ENCODE results near the gene GALNT3. TPM values are rescaled to one million over a fixed set of nuclear protein-coding genes. Genes with fewer than 3 reads are reported as not detected.

GALNT3 gene
- 17.3 and 18.5 TPM in 2 replicates for total RNA-seq (2021)
- long read RNA-seq, transcript GALNT3-201 (11 exons, 3,868 nt): major isoform, 78 of 120 reads
- long read RNA-seq, partial matches to known transcripts: 26 of 120 reads
- long read RNA-seq, other reads (novel, unspliced or antisense): 16 of 120 reads

DNA sequence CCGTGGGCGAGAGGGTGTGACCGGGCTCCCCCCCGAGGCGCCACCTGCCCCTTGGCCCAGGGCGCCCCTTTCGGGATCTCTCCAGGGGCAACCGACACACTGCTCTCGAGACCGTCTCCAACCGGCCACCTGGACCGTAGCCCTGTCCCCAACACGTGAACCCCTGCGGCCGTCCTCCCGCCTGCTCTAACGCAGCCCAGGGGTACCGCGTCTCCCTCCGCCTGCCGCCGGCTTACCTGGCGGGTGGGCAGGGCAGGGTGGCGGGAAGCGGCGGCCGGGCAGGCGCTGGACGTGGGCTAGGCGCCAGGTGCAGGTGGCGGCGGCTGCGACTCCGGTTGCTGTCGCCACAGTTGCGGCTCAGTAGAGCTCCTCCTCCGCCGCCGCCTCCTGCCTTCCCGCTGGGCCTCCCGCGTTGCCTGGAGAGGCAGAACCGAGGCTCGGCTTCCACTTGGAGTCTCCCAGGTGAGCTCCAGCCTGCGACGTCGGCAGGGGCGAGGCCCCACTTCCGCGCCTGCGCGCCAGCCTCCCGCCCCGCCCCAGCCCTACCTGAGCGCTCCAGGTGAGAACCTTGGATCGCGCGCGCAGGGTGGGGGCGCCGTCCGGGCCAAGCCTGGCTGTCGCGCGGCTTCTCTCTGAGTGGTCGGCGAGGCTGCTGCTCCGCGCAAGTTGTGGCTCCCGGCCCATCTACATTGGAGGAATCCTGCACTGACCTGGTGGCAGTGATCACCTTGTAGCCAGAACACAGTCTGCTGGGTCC lies at the start of gene GALNT3:
GALNT3 (minus strand) TSS at position 469 of the 757 bp plus-strand sequence. CDS start 23,547 bp downstream, outside the sequence.
- H3K79me1 ChIP-seq (ENCODE audit: insufficient read depth, low read depth, low read length, poor library complexity, severe bottlenecking): no peaks in the 10 kb centered on the region
- no peak within 1 kb of the TSS for H3K56ac ChIP-seq (ENCODE audit: insufficient read length, low read depth, low read length)
- H2AK5ac ChIP-seq (ENCODE audit: insufficient read length, low read length): no peak within 1 kb of the TSS
- no CpG with 5 or more reads among the region's 70 CpGs for WGBS (ENCODE audit: extremely low coverage, insufficient read length, low lambda C conversion rate)
- peaks cover 4% of the 10 kb centered on the region; the same call in 1 of the 2 replicates for H3K4me1 ChIP-seq (ENCODE audit: insufficient read depth, low read length)
- H3T11ph ChIP-seq (ENCODE audit: low read length): no peak within 1 kb of the TSS
- peak within 1 kb of the TSS; percentile 82 for H3K9ac ChIP-seq (ENCODE audit: extremely low read depth, insufficient read length, low read length)
- H4K5ac ChIP-seq (ENCODE audit: insufficient read length, low read depth, low read length): no peak within 1 kb of the TSS
- H3K27me3 Mint-ChIP-seq (ENCODE audit: low read depth): no peaks in the 10 kb centered on the region
- peak within 1 kb of the TSS; percentile 55 for H3K14ac ChIP-seq (ENCODE audit: insufficient read depth, low read length)
- peaks cover 13% of the 10 kb centered on the region for H3K23me2 ChIP-seq (ENCODE audit: insufficient read length, low read depth, low read length, poor library complexity, severe bottlenecking)
- no peak within 1 kb of the TSS for H2BK120ac ChIP-seq (ENCODE audit: low read depth, low read length, poor library complexity, severe bottlenecking)
- H3K4ac ChIP-seq (ENCODE audit: low read depth, low read length): no peak within 1 kb of the TSS
- no peaks in the 10 kb centered on the region for H3K27me3 ChIP-seq (ENCODE audit: insufficient read depth, low read length)
- H3K9me3 Mint-ChIP-seq: no peaks in the 10 kb centered on the region
- H3K9me3 ChIP-seq (ENCODE audit: control insufficient read depth, low read depth, low read length): no peaks in the 10 kb centered on the region
- peaks cover 2 to 18% (median 7%) of the 10 kb centered on the region in 3 experiments; a peak in 5 of 7 replicates for H3K36me3 Mint-ChIP-seq (ENCODE audit: insufficient read depth in 1 of 3, low read depth in 3 of 3)
- H2AFZ ChIP-seq (ENCODE audit: low read length): peak within 1 kb of the TSS; percentile 27
- no peak within 1 kb of the TSS for H3K23ac ChIP-seq (ENCODE audit: insufficient read length, low read depth, low read length)
- peak within 1 kb of the TSS; percentile 71 for H3K27ac ChIP-seq (ENCODE audit: insufficient read length, low read depth, low read length)
- H2BK5ac ChIP-seq (ENCODE audit: insufficient read length, low read length): no peak within 1 kb of the TSS
- no peak within 1 kb of the TSS for H2BK20ac ChIP-seq (ENCODE audit: low read depth, low read length, poor library complexity, severe bottlenecking)
- H3K27ac Mint-ChIP-seq: peak within 1 kb of the TSS; percentile 82 to 97 (median 97)
- no peak for TF ChIP-seq CTCF (conservative IDR thresholded peaks at IDR 0.05)
- DNase-seq: peak; percentile 96
- H4K8ac ChIP-seq (replicated peaks; ENCODE audit: insufficient read length, low read depth, low read length): no peak within 1 kb of the TSS
- peak within 1 kb of the TSS; percentile 98 for H3K4me2 ChIP-seq (ENCODE audit: insufficient read depth, insufficient read length, low read length)
- peaks cover 3% of the 10 kb centered on the region for H4K20me1 ChIP-seq (ENCODE audit: control insufficient read depth, insufficient read depth, insufficient read length)
- H4K91ac ChIP-seq (ENCODE audit: insufficient read length, low read depth, low read length): no peak within 1 kb of the TSS
- peaks cover 17% of the 10 kb centered on the region; the same call in 1 of the 2 replicates for H3K79me2 ChIP-seq (ENCODE audit: insufficient read depth, low read length)
- peak within 1 kb of the TSS; percentile 94 to 99 for H3K4me3 Mint-ChIP-seq
- H3K4me1 Mint-ChIP-seq: peaks cover 60 to 63% of the 10 kb centered on the region in 2 experiments
- peak within 1 kb of the TSS; percentile 71 for H3K18ac ChIP-seq (ENCODE audit: insufficient read length, low read depth, low read length)
- H2BK12ac ChIP-seq (ENCODE audit: insufficient read length, low read depth, low read length): no peak within 1 kb of the TSS
- H2BK15ac ChIP-seq (ENCODE audit: low read depth, low read length): no peak within 1 kb of the TSS

Data from H9 (cell line).